ENCODE data around the gene CDA. TPM values are rescaled to one million over a fixed set of nuclear protein-coding genes. Genes with fewer than 3 reads are reported as not detected.

CDA gene
- total RNA-seq, 1 donor from 2014 or later = not detected

DNA sequence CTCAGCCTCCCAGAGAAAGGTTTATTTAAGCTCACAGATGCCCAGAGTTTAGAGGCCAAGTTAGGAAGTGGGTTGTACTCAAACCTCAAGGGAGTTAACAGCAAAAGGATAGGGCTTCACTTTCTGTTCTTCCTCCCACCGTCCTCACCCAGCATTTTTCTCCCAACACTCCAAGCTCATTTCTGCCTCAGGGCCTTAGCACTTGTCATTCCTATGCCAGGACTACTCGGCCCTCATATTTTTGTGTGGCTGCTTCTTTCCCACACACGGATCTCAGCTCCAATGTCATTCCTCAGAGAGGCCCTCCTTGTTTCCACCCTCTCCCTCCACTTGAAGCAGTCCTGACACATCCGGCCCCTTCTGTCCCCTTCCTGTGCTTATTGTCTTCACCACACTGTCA lies 23.7 kb upstream of the CDA start:
- TF ChIP-seq, protein P1, sequence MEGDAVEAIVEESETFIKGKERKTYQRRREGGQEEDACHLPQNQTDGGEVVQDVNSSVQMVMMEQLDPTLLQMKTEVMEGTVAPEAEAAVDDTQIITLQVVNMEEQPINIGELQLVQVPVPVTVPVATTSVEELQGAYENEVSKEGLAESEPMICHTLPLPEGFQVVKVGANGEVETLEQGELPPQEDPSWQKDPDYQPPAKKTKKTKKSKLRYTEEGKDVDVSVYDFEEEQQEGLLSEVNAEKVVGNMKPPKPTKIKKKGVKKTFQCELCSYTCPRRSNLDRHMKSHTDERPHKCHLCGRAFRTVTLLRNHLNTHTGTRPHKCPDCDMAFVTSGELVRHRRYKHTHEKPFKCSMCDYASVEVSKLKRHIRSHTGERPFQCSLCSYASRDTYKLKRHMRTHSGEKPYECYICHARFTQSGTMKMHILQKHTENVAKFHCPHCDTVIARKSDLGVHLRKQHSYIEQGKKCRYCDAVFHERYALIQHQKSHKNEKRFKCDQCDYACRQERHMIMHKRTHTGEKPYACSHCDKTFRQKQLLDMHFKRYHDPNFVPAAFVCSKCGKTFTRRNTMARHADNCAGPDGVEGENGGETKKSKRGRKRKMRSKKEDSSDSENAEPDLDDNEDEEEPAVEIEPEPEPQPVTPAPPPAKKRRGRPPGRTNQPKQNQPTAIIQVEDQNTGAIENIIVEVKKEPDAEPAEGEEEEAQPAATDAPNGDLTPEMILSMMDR (conservative IDR thresholded peaks at IDR 0.05) = no peak
- DNase-seq (ENCODE audit: low read depth, low spot score) = no peak
- no peak overlapping the region for H3K4me3 Mint-ChIP-seq
- H3K9me3 Mint-ChIP-seq = no peaks in the 10 kb centered on the region
- no peaks in the 10 kb centered on the region for H3K4me1 Mint-ChIP-seq
- no peaks in the 10 kb centered on the region for H3K36me3 Mint-ChIP-seq (ENCODE audit: low read depth)
- peaks cover 62% of the 10 kb centered on the region for H3K27me3 Mint-ChIP-seq (ENCODE audit: low read depth)
- no peak overlapping the region for H3K27ac Mint-ChIP-seq (ENCODE audit: unreplicated experiment)

DNA sequence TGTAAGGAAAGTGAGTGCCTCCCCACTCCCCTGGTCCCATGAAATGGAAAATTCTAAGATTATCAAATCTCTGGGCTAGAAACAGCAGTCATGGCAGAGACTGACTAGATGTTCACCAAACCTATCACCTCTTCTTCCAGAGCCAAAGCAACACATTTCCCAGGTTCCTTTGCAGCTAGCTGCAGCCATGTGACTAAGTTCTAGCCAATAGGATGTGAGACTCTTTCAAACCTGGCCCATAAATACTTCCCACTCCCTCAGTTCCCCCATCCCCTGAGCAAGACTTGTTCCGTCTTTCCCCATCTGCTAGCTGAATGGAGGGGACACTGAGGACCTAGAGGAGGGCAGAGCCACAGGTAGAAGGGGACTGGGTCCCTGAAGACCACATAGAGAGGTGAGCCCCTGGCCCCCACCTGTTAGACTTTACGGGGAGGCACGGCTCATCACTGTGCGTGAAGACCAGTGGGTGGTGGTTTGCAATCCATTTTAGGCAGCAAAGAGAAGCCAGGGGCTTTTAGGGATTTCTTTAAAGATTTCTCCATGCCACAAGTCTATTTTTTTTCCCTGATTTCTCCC lies 19.3 kb upstream of the CDA start:
- no peaks in the 10 kb centered on the region for H3K36me3 Mint-ChIP-seq (ENCODE audit: low read depth)
- TF ChIP-seq, protein P1 (conservative IDR thresholded peaks at IDR 0.05) = no peak
- H3K9me3 Mint-ChIP-seq = no peaks in the 10 kb centered on the region
- DNase-seq (ENCODE audit: low read depth, low spot score) = no peak
- H3K27me3 Mint-ChIP-seq (ENCODE audit: low read depth) = peaks cover 56% of the 10 kb centered on the region
- no peak overlapping the region for H3K27ac Mint-ChIP-seq (ENCODE audit: unreplicated experiment)
- H3K4me3 Mint-ChIP-seq = no peak overlapping the region
- H3K4me1 Mint-ChIP-seq = no peaks in the 10 kb centered on the region

GRCh38 chr1:20571427-20571826 lies 17.5 kb upstream of the CDA start:
- Mint-ChIP-seq H3K27me3 (ENCODE audit: low read depth) (peaks cover 54% of the 10 kb centered on the region), H3K27ac (ENCODE audit: unreplicated experiment) (no peak overlapping the region), H3K4me1 (no peaks in the 10 kb centered on the region), H3K4me3 (no peak overlapping the region), H3K36me3 (ENCODE audit: low read depth) (no peaks in the 10 kb centered on the region), H3K9me3 (no peaks in the 10 kb centered on the region)
- TF ChIP-seq, protein P1 (conservative IDR thresholded peaks at IDR 0.05) = no peak
- DNase-seq (ENCODE audit: low read depth, low spot score) = no peak

DNA sequence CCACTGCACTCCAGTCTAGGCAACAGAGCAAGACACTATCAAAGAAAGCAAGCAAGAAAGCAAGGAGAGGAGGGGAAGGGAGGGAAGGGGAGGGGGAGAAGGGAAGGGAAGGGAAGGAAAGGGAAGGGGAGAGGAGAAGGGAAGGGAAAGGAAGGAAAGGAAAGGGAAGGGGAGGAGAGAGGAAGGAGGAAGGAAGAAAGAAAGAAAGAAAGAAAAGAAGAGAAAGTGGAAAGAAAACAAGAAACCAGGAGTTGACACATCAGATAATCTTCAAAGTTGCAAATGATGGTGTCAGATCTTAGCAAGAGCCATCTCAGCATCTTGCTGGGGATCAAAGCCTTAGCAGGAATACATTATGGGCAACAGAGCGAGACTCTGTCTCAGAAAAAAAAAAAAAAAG lies 14.9 kb upstream of the CDA start:
- Mint-ChIP-seq H3K27ac (ENCODE audit: unreplicated experiment) (no peak overlapping the region), H3K9me3 (no peaks in the 10 kb centered on the region), H3K36me3 (ENCODE audit: low read depth) (no peaks in the 10 kb centered on the region), H3K4me1 (no peaks in the 10 kb centered on the region), H3K27me3 (ENCODE audit: low read depth) (peaks cover 51% of the 10 kb centered on the region), H3K4me3 (no peak overlapping the region)
- TF ChIP-seq, protein P1 (conservative IDR thresholded peaks at IDR 0.05) = no peak
- DNase-seq (ENCODE audit: low read depth, low spot score) = no peak

DNA sequence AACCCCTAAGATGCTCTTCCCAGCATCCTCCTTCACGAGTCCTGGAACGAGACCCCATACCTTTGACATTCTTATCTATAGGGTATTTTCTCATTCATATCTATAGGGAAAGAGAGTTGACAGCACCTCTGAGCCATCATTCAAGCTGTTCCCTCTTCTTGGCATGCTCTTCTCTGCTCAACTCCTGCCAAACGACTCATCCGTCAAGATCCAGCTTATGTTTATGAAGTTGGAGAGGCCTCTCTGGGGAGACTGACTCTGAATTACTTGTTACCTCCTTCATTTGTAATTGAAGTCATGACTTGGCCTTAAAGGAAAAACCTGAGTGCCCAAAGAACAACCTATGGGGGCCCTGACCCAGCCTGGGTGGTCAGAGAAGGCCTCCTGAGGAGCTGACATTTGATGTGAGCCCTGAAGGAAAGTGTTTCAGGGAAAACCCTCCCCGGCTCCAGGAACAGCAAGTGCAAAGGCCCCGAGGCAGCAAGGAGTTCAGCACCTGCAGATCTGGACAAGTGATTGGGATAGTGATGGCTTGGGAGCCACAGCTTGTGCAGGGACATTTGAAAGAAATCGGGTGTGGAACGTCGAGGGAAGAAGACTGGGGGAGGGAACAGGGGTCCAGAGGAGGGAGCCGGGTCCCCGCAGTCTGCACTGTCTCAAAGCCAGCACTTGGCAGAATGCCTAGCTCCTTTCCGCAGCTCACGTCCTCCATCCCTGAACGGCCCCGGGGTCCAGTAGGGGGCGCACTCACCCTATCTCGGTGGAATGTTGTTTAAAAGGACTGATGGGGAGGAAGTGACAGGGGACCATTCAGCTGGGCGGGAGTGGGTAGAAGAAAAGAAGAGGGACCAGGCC lies 14.0 kb upstream of the CDA start:
- peak; percentile 72 for DNase-seq (ENCODE audit: low read depth, low spot score)
- Mint-ChIP-seq H3K27me3 (ENCODE audit: low read depth) (peaks cover 43% of the 10 kb centered on the region), H3K36me3 (ENCODE audit: low read depth) (no peaks in the 10 kb centered on the region), H3K4me1 (no peaks in the 10 kb centered on the region), H3K4me3 (no peak overlapping the region), H3K9me3 (no peaks in the 10 kb centered on the region), H3K27ac (ENCODE audit: unreplicated experiment) (no peak overlapping the region)
- TF ChIP-seq, protein P1 (conservative IDR thresholded peaks at IDR 0.05) = peak; percentile 76
